Measurements from ENCODE around the gene WAC. TPM values are rescaled to one million over a fixed set of nuclear protein-coding genes. Genes with fewer than 3 reads are reported as not detected.

Gene WAC
- total and polyA plus RNA-seq, 2 of the 13 experiments (the other 11 are each of a cell fraction or from before 2014, with no cell fraction given), result 69.1 to 96.2 TPM

GRCh38 chr10:28532337-28533185 lies at the start of gene WAC (continued):
- TF ChIP-seq ZNF639 (CRISPR knock-in tag; conservative IDR thresholded peaks at IDR 0.05) (no peak; the same call in 1 of the 2 replicates), GATAD2A (CRISPR knock-in tag; IDR thresholded peaks at IDR 0.05) (peak; percentile 35; the same call in 1 of the 2 replicates), ZBTB21 (CRISPR knock-in tag; IDR thresholded peaks at IDR 0.05) (no peak; the same call in 1 of the 2 replicates), IRF1 (CRISPR knock-in tag; IDR thresholded peaks at IDR 0.05; ENCODE audit: low read depth) (peak; percentile 81; the same call in 1 of the 2 replicates), PAF1 (CRISPR knock-in tag; IDR thresholded peaks at IDR 0.05) (no peak), ZHX2 (IDR thresholded peaks at IDR 0.05; ENCODE audit: low read depth) (peak; percentile 46; the same call in 1 of the 2 replicates), ZHX2 (CRISPR knock-in tag; IDR thresholded peaks at IDR 0.05; ENCODE audit: borderline replicate concordance) (no peak; the same call in 1 of the 2 replicates), RELA (CRISPR knock-in tag; IDR thresholded peaks at IDR 0.05) (peak; percentile 48; the same call in 1 of the 2 replicates), ATM (IDR thresholded peaks at IDR 0.05; ENCODE audit: borderline replicate concordance) (no peak), E2F2 (CRISPR knock-in tag; IDR thresholded peaks at IDR 0.05; ENCODE audit: borderline replicate concordance) (0 out of 2 replicates have a peak, but pooled peaks have one; percentile 65), ZBTB49 (CRISPR knock-in tag; IDR thresholded peaks at IDR 0.05; ENCODE audit: borderline replicate concordance) (no peak), SAFB2 (CRISPR knock-in tag; IDR thresholded peaks at IDR 0.05; ENCODE audit: borderline replicate concordance, low read depth) (peak; percentile 77; the same call in 1 of the 2 replicates), ZNF124 (CRISPR knock-in tag; IDR thresholded peaks at IDR 0.05) (no peak; the same call in 1 of the 2 replicates), BATF2 (CRISPR knock-in tag; IDR thresholded peaks at IDR 0.05) (peak; percentile 67; the same call in 1 of the 2 replicates), CENPT (CRISPR knock-in tag; IDR thresholded peaks at IDR 0.05; ENCODE audit: low read depth) (no peak; the same call in 1 of the 2 replicates)
